K562 (cell line): ENCODE results near the gene CBFA2T3. TPM values are rescaled to one million over a fixed set of nuclear protein-coding genes. Genes with fewer than 3 reads are reported as not detected.

Experiments used
- BACH1 ChIP-seq: fragments of 200-800 bp; sonication (Bioruptor generic); IDR thresholded peaks from 2 replicates; pipeline ENCODE4 v1.6.1; 2016; ENCODE audit warnings: missing genetic modification characterization, missing compliant biosample characterization
- CHD1 ChIP-seq: fragments of 200-600 bp; sonication (generic); IDR thresholded peaks from one replicate; pipeline ENCODE4 v1.6.1; 2012; ENCODE audit warnings: mild to moderate bottlenecking, moderate library complexity, low read length, inconsistent platforms
- CSDE1 ChIP-seq, 2 experiments: fragments of 450-650 bp; IDR thresholded peaks; 2 replicates each; pipeline ENCODE4 v1.6.1; 2016; ENCODE audit warnings: mild to moderate bottlenecking in 1 of 2
- E2F6 ChIP-seq, 2 experiments: IDR thresholded peaks; 2 replicates each; pipeline ENCODE4 v1.6.1; 2011; ENCODE audit warnings: borderline replicate concordance in 1 of 2, control low read depth in 1 of 2, low read depth in 1 of 2, low read length in 1 of 2, mild to moderate bottlenecking in 1 of 2, mixed read lengths in 1 of 2, moderate library complexity in 1 of 2; ENCODE audit not compliant: insufficient read depth in 1 of 2, insufficient read length in 1 of 2, poor library complexity in 1 of 2, severe bottlenecking in 1 of 2; ENCODE audit errors: extremely low read depth in 1 of 2
- ELF1 ChIP-seq: fragments of 200-800 bp; sonication (Bioruptor generic); IDR thresholded peaks from 2 replicates; pipeline ENCODE4 v1.6.1; 2016; ENCODE audit warnings: missing genetic modification characterization, missing compliant biosample characterization
- FOXK2 ChIP-seq, 2 experiments: fragments of 450-650 bp; IDR thresholded peaks in 1 of 2; conservative IDR thresholded peaks in 1 of 2; 2 replicates each; pipeline ENCODE4 v1.6.1; 2016; ENCODE audit warnings: low read depth in 2 of 2, mild to moderate bottlenecking in 1 of 2
- HINFP ChIP-seq: fragments of 450-650 bp; conservative IDR thresholded peaks from 2 replicates; pipeline ENCODE4 v1.6.1; 2016; ENCODE audit warnings: missing genetic modification characterization, low read depth, mild to moderate bottlenecking, control low read depth, missing compliant biosample characterization
- HLTF ChIP-seq: fragments of 450-650 bp; IDR thresholded peaks from 2 replicates; pipeline ENCODE4 v1.6.1; 2016
- KDM4B ChIP-seq, 2 experiments: fragments of 450-650 bp in 1 of 2; sonication (generic) in 1 of 2; IDR thresholded peaks; 2 replicates each; pipeline ENCODE4 v1.6.1; 2016 to 2017; ENCODE audit warnings: borderline replicate concordance in 2 of 2, antibody characterized with exemption in 1 of 2, low read depth in 1 of 2, mild to moderate bottlenecking in 1 of 2
- KHSRP ChIP-seq: fragments of 450-650 bp; IDR thresholded peaks from 2 replicates; pipeline ENCODE4 v1.6.1; 2017
- MAFF ChIP-seq: IDR thresholded peaks from 2 replicates; pipeline ENCODE4 v1.6.1; 2012; ENCODE audit warnings: low read length, improper control_type of control experiment
- NCOA2 ChIP-seq, 2 experiments: fragments of 450-650 bp; IDR thresholded peaks; 2 replicates each; pipeline ENCODE4 v1.6.1; 2018; ENCODE audit warnings: mild to moderate bottlenecking in 2 of 2, moderate library complexity in 1 of 2; ENCODE audit not compliant: partially characterized antibody in 2 of 2
- NCOR1 ChIP-seq: fragments of 450-650 bp; IDR thresholded peaks from 2 replicates; pipeline ENCODE4 v1.6.1; 2016; ENCODE audit warnings: mild to moderate bottlenecking, moderate library complexity
- PCBP2 ChIP-seq: fragments of 200-400 bp; formaldehyde crosslinking; IDR thresholded peaks from 2 replicates; pipeline ENCODE4 v1.6.1; 2018; ENCODE audit warnings: low read length, low read depth, mild to moderate bottlenecking, moderate library complexity; ENCODE audit not compliant: poor library complexity, severe bottlenecking
- PPARD ChIP-seq: fragments of 250-450 bp; sonication (Bioruptor Pico); IDR thresholded peaks from 2 replicates; pipeline ENCODE4 v1.8.0; 2022; ENCODE audit warnings: inconsistent platforms, mild to moderate bottlenecking, moderate library complexity
- XRCC3 ChIP-seq: fragments of 450-650 bp; IDR thresholded peaks from 2 replicates; pipeline ENCODE4 v1.6.1; 2017; ENCODE audit warnings: mild to moderate bottlenecking, moderate library complexity
- ZNF124 ChIP-seq: sonication (generic); formaldehyde crosslinking; IDR thresholded peaks from 2 replicates; pipeline ENCODE4 v1.8.1; 2022; ENCODE audit warnings: missing genetic modification reagents
- ZNF384 ChIP-seq: IDR thresholded peaks from 2 replicates; pipeline ENCODE4 v1.6.1; 2012; ENCODE audit warnings: low read depth, low read length, improper control_type of control experiment
- ZNF445 ChIP-seq: fragments of 250-450 bp; sonication (Bioruptor Pico); IDR thresholded peaks from 2 replicates; pipeline ENCODE4 v1.4.0; 2020; ENCODE audit warnings: low read depth, mild to moderate bottlenecking, moderate library complexity
- polyA plus RNA-seq, 8 experiments: library from polyadenylated mRNA; depleted of rRNA in 4 of 8; stranded (reverse) in 5 of 8; unstranded in 3 of 8; fragments of >200 nt; fragmentation: Nextera tagmentation in 2 of 8; fragmentation: Illumina TruSeq in 1 of 8; extraction: Ambion mirVana in 2 of 8; extraction: Trizol in 1 of 8; gene quantifications; 2 replicates each; pipeline versions ENCODE4 v1.2.1 to v1.2.3, GENCODE V29; 2011 to 2014; ENCODE audit warnings: inconsistent platforms in 1 of 8, missing spikeins in 1 of 8
- total RNA-seq, 7 experiments: library from RNA; depleted of rRNA in 6 of 7; stranded (reverse); fragments of >200 nt in 6 of 7; fragmentation: Illumina TruSeq in 2 of 7; extraction: Trizol in 2 of 7; gene quantifications; 2 replicates each; pipeline versions ENCODE4 v1.2.1 to v1.2.3, GENCODE V29; 2011 to 2021; ENCODE audit warnings: low replicate concordance in 1 of 7
- TF ChIP-seq, protein P1 (sequence below): sonication (generic); formaldehyde crosslinking; IDR thresholded peaks from 2 replicates; pipeline ENCODE4 v1.8.0; 2022; ENCODE audit warnings: missing genetic modification reagents, mild to moderate bottlenecking, borderline replicate concordance

Gene CBFA2T3
- total and polyA plus RNA-seq, 9 of the 15 experiments (the other 6 are each of a cell fraction or from before 2014, with no cell fraction given): 2.3 to 145 (median 6.7) TPM

DNA sequence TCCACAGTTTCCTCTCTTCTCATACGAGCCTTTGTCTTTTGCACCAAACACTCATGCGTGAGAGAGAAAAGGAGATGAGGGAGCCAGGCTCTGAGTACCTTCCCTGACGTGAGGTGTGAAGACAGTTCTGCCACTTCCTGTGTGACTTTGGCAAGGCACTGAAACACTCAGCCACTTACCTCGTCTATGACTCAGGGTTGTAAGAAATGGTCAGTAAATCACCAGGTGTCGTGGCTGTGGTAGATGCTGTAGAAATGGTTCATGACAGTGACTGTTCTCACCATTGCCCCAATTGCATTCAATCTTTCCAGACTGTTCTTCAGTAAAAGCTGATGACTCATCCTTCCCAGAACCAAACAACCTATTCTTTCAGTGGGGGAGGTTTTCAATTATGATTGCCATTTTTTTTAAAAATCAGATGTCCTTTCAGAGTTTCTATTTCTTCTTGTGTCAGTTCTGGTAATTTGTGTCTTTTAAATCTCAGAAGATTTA, 49.2 kb upstream of the CBFA2T3 start (continued):
- TF ChIP-seq NCOA2 (IDR thresholded peaks at IDR 0.05; ENCODE audit: partially characterized antibody in 2 of 2): no peak
- TF ChIP-seq PPARD (CRISPR knock-in tag): no peak
- TF ChIP-seq, protein P1, sequence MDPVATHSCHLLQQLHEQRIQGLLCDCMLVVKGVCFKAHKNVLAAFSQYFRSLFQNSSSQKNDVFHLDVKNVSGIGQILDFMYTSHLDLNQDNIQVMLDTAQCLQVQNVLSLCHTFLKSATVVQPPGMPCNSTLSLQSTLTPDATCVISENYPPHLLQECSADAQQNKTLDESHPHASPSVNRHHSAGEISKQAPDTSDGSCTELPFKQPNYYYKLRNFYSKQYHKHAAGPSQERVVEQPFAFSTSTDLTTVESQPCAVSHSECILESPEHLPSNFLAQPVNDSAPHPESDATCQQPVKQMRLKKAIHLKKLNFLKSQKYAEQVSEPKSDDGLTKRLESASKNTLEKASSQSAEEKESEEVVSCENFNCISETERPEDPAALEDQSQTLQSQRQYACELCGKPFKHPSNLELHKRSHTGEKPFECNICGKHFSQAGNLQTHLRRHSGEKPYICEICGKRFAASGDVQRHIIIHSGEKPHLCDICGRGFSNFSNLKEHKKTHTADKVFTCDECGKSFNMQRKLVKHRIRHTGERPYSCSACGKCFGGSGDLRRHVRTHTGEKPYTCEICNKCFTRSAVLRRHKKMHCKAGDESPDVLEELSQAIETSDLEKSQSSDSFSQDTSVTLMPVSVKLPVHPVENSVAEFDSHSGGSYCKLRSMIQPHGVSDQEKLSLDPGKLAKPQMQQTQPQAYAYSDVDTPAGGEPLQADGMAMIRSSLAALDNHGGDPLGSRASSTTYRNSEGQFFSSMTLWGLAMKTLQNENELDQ: no peak
- no peak for TF ChIP-seq ZNF445 (CRISPR knock-in tag)
- no peak for TF ChIP-seq NCOR1
- no peak for TF ChIP-seq CSDE1 (IDR thresholded peaks at IDR 0.05)
- no peak for TF ChIP-seq PCBP2
- peak; percentile 45 to 60 for TF ChIP-seq E2F6 (IDR thresholded peaks at IDR 0.05; ENCODE audit: borderline replicate concordance in 1 of 2, extremely low read depth in 1 of 2, insufficient read depth in 1 of 2, insufficient read length in 1 of 2, low read depth in 1 of 2, low read length in 1 of 2, poor library complexity in 1 of 2, severe bottlenecking in 1 of 2)
- no peak for TF ChIP-seq HLTF
- TF ChIP-seq CHD1: no peak
- TF ChIP-seq FOXK2 (conservative IDR thresholded peaks at IDR 0.05 in 1 of 2, IDR thresholded peaks at IDR 0.05 in 1 of 2; ENCODE audit: low read depth in 2 of 2): no peak
- no peak for TF ChIP-seq KHSRP
- TF ChIP-seq ZNF124 (CRISPR knock-in tag): no peak
- no peak for TF ChIP-seq XRCC3
- TF ChIP-seq KDM4B (IDR thresholded peaks at IDR 0.05; ENCODE audit: borderline replicate concordance in 2 of 2, low read depth in 1 of 2): no peak
- no peak for TF ChIP-seq ELF1 (tag)
- TF ChIP-seq MAFF: peak; percentile 64
- TF ChIP-seq BACH1: peak; percentile 84; the same call in 1 of the 2 replicates
- no peak for TF ChIP-seq HINFP
- peak; percentile 78 for TF ChIP-seq ZNF384
